Omental fat pad (tissue), 4 donors: ENCODE data around the gene PFDN2. TPM values are rescaled to one million over a fixed set of nuclear protein-coding genes. Genes with fewer than 3 reads are reported as not detected.

Experiments used
- ATAC-seq: fragments of 150-250 bp; one replicate; pipeline ENCODE4 v1.9.1; 2016; ENCODE audit warnings: mild to moderate bottlenecking, moderate library complexity; ENCODE audit not compliant: low FRiP score
- DNase-seq: peaks from one replicate; pipeline ENCODE4 v3.0.0-alpha.2; 2019; ENCODE audit warnings: low spot score
- total RNA-seq, 4 donors: library from RNA; depleted of rRNA; stranded (reverse); fragments of >200 nt; gene quantifications; one replicate each; pipeline ENCODE4 v1.1.0, GENCODE V29; 2016
- TF ChIP-seq, protein P1 (sequence below), 3 donors: fragments of 450-650 bp; IDR thresholded peaks; one replicate each; pipeline ENCODE4 v1.5.1; 2016 to 2017; ENCODE audit warnings: antibody characterized with exemption in 3 of 3, mild to moderate bottlenecking in 3 of 3, moderate library complexity in 2 of 3

The PFDN2 gene
- total RNA-seq, 4 donors from 2014 or later, result 30.6 to 90.1 (median 50.0) TPM

DNA sequence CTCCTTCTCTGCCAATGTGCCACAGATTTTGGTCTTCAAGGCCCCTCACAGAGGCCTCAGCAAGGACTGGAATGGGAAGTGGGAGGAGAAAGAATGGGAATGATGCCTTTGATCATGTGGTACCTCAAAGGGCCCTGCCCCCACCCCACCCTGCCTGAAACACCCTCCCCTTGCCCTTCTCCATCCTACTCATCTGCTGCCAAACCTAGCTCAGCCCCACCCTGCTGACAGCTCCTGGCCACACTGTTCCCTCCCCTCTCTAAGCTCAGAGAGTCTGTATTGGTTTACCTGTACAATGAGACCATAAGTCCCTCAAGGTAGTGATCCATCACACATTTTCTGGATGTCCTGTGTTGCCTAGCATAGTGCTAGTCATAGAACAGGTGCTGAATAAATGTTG is 41.4 kb downstream of the PFDN2 start:
- no peak for DNase-seq
- TF ChIP-seq, protein P1, sequence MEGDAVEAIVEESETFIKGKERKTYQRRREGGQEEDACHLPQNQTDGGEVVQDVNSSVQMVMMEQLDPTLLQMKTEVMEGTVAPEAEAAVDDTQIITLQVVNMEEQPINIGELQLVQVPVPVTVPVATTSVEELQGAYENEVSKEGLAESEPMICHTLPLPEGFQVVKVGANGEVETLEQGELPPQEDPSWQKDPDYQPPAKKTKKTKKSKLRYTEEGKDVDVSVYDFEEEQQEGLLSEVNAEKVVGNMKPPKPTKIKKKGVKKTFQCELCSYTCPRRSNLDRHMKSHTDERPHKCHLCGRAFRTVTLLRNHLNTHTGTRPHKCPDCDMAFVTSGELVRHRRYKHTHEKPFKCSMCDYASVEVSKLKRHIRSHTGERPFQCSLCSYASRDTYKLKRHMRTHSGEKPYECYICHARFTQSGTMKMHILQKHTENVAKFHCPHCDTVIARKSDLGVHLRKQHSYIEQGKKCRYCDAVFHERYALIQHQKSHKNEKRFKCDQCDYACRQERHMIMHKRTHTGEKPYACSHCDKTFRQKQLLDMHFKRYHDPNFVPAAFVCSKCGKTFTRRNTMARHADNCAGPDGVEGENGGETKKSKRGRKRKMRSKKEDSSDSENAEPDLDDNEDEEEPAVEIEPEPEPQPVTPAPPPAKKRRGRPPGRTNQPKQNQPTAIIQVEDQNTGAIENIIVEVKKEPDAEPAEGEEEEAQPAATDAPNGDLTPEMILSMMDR (IDR thresholded peaks at IDR 0.05), result no peak

DNA sequence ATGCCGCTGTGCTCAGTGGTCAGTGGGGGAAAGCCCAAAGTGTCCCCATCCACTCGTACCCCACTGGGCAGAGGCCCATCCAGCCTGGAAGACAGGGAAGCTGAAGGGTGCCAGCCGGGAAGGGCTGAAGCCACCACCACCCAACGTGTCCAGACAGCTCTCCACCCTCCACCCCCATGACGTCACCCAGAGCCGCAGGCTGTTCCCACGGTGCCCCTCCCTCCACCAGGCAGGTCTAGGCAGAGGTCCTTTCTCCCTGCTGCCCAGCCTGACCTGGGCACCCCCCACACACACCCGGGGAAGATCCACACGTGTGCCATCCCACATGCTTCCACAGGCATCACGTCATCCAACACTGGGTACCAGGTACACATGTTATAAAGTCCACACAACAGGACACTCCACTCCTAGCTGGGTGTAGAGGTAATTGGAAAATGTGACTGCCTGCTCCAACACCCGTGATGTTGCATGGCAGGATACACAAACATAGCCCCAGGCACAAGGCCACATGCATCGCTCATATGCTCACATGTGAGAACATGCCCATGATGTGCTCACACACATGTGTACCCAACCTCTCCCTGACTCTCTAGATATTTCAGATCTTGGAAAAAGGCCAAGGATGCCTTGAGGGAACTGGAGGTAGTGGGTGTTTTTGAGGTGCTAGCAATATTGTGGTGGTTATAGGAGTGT is 43.0 kb downstream of the PFDN2 start:
- no peak for ATAC-seq
- DNase-seq, result no peak
- TF ChIP-seq, protein P1 (IDR thresholded peaks at IDR 0.05), result no peak

More for the DNA sequence above, 41.4 kb downstream of the PFDN2 start:
- no peak for ATAC-seq

DNA sequence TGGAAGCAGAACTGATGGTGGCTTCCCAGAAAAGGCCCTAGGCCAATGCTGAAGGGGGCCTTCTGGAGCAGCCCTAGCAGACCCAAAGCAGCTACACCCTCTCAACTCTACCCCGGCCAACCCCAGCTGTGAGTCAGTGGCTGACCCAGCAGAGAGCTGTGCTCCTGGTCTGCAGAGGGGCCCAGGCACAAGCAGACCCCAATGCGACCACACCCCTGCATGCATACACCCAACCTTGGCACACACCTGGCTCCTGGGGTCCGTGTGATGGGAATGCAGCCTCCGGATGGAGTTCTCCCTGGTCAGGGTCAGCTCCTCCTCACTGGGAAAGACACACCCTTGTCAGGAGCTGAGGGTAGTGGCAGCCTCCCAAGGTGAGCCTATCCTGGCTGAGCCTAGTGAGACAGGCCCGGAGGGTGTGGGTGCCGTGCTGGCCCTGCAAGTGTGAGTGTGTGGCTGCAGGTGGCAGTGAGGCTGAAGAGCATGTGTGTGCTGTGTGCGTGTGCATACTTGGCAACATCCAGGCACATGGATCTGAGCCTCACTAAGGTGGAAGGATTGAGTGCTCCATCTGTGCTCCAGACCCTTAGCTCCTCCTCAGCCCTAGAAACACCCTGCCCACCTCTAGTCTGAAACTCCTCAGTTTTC is 44.2 kb downstream of the PFDN2 start:
- no peak for ATAC-seq

DNA sequence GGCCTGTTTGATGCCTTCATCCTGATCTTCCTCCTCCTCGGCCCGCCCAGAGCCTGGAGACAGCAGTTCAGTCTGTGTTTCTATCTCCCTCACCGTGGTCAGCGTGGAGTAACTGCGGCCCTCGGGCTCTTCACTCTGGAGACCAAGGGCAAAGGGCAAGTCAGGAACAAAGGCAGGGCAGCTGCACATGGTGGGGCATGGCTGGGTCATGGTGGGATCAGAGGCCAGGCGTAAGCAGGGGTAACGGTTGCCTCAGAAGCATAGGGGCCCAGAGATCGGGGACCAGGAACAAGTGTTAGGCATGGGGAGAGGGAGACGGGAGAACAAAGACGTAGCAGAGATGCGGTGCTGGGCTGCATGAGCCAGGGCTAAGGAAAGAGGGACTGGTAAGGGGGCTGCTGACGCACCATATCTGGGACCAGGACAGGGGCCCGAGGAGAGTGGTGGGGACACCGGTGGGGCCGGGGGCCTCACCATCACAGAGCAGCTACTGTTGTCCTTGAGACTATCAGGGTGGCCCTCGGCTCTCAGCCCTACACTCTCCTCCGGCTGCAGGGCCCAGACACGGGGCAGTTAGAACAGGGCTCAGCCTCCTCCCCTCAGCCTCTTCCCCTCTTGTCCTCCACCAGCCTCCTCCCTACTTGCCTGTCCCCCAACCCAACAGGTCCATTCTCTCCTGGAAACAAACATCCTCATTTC is 44.9 kb downstream of the PFDN2 start:
- DNase-seq (no peak), ATAC-seq (no peak)
- TF ChIP-seq, protein P1 (IDR thresholded peaks at IDR 0.05), result no peak

More for the DNA sequence above, 44.2 kb downstream of the PFDN2 start:
- TF ChIP-seq, protein P1 (IDR thresholded peaks at IDR 0.05), result no peak
- DNase-seq, result no peak

DNA sequence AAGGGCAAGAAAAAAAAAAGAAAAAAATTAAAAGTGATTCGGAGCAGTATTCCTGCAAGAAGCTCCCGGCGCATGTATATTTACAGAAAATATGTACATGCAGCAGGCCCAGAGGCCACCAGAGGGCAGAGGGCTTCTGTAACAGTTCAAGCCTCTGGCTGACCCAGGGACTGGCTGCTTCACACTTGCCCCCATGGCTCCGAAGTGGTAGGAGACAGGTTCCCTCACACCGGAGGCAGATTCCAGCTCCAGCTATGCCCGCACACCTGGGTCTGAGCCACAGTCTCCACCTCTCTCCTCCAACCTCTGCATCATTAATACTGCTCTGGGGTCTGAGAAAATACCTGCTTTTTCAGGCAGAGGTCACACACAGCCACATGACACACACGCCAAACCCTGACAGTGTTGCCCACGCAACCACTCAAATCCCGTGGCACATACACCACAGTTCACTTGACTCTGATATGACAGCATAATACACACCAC is 45.9 kb downstream of the PFDN2 start:
- TF ChIP-seq, protein P1 (IDR thresholded peaks at IDR 0.05), result no peak
- DNase-seq (no peak), ATAC-seq (no peak)

DNA sequence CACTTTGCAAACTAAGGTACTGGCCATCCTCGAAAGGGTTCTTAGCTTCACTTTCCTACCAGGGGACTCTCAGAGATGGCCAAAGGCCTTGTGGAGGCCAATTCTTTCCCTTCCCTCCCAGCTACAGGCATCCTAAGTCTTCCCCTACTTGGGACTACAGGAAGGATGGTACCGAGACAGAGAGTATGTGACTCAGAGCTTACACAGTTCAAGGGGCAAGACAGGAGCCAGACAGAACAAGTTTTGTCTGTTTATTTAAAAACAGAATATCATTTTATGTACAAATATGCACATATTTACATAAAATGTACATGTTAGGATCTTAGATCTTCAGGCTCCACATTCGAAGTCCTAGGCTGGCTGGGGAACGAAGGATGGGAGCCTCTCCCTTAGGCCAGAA is 47.1 kb downstream of the PFDN2 start:
- ATAC-seq (no peak), DNase-seq (no peak)
- TF ChIP-seq, protein P1 (IDR thresholded peaks at IDR 0.05), result no peak
